NCI-H82 treated with DMSO at 0.1 percent for 48 hours (cell line): Measurements from ENCODE around the gene UCHL3.
"Not testable (repeated sequence)": the region's sequence is repeated elsewhere in the genome, so short reads cannot be mapped to it uniquely, and the experiment has no call there.

ENCODE experiments used
- DNase-seq: peaks from one replicate; lab custom pipeline; 2025; ENCODE audit not compliant: unreplicated experiment; lab: John Stamatoyannopoulos, UW

Gene UCHL3

GRCh38 chr13:75549262-75550158 is at the start of gene UCHL3:
Gene UCHL3, plus strand, starts transcription at chr13:75549791. Its CDS starts 30 bp downstream, at chr13:75549821.
- peak; percentile 90 for DNase-seq

- DNase-seq = no peak
Measured at GRCh38 chr13:75505327-75505726, 44.3 kb upstream of the UCHL3 start.

- DNase-seq = no peak
Measured at GRCh38 chr13:75506018-75506417, 43.6 kb upstream of the UCHL3 start.

GRCh38 chr13:75507027-75508001 is 42.3 kb upstream of the UCHL3 start:
- DNase-seq = no peak

GRCh38 chr13:75508002-75508548 is 41.5 kb upstream of the UCHL3 start:
- no peak for DNase-seq

GRCh38 chr13:75511051-75511625 is 38.5 kb upstream of the UCHL3 start:
- DNase-seq = no peak

GRCh38 chr13:75512253-75512652 is 37.3 kb upstream of the UCHL3 start:
- no peak for DNase-seq

GRCh38 chr13:75513271-75513670 is 36.3 kb upstream of the UCHL3 start:
- DNase-seq = no peak

GRCh38 chr13:75514080-75514995 is 35.3 kb upstream of the UCHL3 start:
- DNase-seq = no peak

GRCh38 chr13:75518439-75519088 is 31.0 kb upstream of the UCHL3 start:
- no peak for DNase-seq

GRCh38 chr13:75521956-75522355 is 27.6 kb upstream of the UCHL3 start:
- no peak for DNase-seq

GRCh38 chr13:75530549-75530961 is 19.0 kb upstream of the UCHL3 start:
- DNase-seq = no peak

- no peak for DNase-seq
Measured at GRCh38 chr13:75533861-75534260, 15.7 kb upstream of the UCHL3 start.

GRCh38 chr13:75537401-75538365 is 11.9 kb upstream of the UCHL3 start, which contains the start of gene COMMD6:
Gene COMMD6, minus strand, starts transcription at chr13:75537841. Its CDS starts 36 bp downstream, at chr13:75537805.
- peak; percentile 91 for DNase-seq

GRCh38 chr13:75541287-75541686 is 8.3 kb upstream of the UCHL3 start:
- DNase-seq = no peak

GRCh38 chr13:75541961-75542360 is 7.6 kb upstream of the UCHL3 start:
- DNase-seq = no peak

- DNase-seq = no peak
Measured at GRCh38 chr13:75544681-75545330, 4.8 kb upstream of the UCHL3 start.

- DNase-seq = not testable (repeated sequence)
Measured at GRCh38 chr13:75545386-75545785, 4.2 kb upstream of the UCHL3 start.
